GM12864 (cell line): ENCODE results near the gene ZNF613.

Experiments
- DNase-seq: peaks from one replicate; pipeline ENCODE4 v3.0.0-alpha.2; 2011; ENCODE audit warnings: low read depth
- H3K4me3 ChIP-seq: 2 replicates; pipeline ENCODE4 v1.5.1; 2011; ENCODE audit warnings: mild to moderate bottlenecking, low read depth, low read length, control low read depth
- TF ChIP-seq, protein P1 (sequence below): IDR thresholded peaks from 2 replicates; pipeline ENCODE4 v1.5.1; 2011; ENCODE audit warnings: low read depth, mild to moderate bottlenecking, moderate library complexity, low read length, control low read depth, inconsistent platforms; ENCODE audit errors: missing control alignments

The ZNF613 gene

DNA sequence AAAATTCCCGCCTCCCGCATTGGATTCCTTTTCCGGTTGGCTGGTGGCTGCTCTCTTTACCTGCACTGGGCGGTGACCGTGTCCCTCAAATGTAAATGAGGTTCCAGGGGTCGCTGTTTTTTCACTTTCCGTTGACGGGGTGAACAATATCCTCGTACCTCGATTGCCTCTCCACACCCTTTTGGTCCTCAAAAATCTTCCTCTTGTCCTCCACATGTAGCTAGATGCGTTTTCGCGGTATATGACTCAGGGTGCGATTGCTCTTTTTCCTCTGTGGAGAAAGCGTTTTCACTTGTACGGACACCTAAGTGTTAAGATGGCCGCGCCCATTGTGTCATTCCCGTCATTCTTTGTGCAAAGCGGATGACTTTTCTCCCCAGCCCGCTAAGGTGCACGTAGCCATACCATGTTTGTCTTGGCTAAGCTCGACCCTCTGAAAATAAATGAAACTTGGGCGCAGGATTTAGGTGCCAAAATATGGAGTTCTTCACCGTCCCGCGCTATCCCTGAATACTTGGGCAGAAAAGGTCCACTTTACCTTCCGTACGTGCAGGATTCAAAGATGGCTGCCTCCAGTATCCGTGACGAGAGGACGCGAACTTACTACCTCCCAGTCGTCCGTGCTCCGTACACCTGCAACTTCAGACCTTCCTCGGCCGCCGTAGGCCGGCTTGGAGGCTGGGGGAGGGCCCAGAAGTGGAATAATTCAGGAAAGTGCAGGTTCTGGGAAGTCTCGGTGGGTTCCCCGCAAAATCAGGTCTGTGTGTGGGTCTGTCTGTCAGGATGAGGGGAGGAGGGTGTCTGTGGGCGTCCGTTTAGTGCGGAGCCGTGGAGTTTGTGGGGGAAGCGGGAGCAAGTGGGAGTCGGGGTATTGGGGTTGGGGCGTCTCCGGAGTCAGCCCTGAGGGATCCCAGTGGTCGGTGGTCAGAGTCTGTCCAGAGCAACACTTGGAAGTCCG is at the start of gene ZNF613:
Gene ZNF613, plus strand, starts transcription at position 689 of the 958 bp plus-strand sequence. CDS start 8,749 bp downstream, outside the sequence.
- DNase-seq, result peak; percentile 93
- peak within 1 kb of the TSS; percentile 64 for H3K4me3 ChIP-seq
- TF ChIP-seq, protein P1, sequence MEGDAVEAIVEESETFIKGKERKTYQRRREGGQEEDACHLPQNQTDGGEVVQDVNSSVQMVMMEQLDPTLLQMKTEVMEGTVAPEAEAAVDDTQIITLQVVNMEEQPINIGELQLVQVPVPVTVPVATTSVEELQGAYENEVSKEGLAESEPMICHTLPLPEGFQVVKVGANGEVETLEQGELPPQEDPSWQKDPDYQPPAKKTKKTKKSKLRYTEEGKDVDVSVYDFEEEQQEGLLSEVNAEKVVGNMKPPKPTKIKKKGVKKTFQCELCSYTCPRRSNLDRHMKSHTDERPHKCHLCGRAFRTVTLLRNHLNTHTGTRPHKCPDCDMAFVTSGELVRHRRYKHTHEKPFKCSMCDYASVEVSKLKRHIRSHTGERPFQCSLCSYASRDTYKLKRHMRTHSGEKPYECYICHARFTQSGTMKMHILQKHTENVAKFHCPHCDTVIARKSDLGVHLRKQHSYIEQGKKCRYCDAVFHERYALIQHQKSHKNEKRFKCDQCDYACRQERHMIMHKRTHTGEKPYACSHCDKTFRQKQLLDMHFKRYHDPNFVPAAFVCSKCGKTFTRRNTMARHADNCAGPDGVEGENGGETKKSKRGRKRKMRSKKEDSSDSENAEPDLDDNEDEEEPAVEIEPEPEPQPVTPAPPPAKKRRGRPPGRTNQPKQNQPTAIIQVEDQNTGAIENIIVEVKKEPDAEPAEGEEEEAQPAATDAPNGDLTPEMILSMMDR, result peak; percentile 25

DNA sequence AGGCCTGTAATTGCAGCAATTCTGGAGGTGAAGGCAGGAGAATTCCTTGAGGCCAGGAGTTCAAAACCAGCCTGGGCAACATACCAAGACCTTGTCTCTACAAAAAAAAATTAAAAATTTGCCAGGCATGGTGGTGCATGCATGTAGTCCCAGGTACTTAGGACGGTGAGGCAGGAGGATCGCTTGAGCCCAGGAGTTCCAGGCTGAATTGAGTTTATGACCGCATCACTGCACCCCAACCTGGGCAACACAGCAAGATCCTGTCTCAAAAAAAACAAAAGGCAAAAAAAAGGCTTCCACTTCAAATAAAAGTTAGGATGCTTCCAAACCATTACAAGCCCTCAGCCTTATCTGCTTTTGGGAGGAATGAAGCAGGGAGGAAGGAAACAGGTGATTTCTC is 44.8 kb upstream of the ZNF613 start:
- TF ChIP-seq, protein P1, result no peak
- no peak overlapping the region for H3K4me3 ChIP-seq
- DNase-seq, result no peak

DNA sequence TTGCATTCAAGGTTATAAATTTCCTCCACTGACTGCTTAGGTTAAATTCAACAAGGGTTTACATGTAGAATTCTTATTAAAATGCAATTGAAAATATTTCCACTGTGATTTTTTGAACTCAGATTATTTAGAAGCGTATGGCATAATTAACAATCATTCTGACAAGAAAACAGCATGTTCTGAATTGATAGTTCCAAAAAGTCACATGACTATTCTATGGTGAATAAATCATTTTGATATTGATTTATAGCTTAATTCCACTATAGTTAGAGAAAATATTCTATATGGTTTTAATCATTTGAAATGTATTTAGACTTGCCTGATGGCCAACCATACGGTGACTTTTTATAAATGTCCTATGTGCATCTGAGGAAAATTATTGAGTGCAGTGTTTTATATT is 42.6 kb upstream of the ZNF613 start:
- DNase-seq, result no peak
- no peak overlapping the region for H3K4me3 ChIP-seq
- TF ChIP-seq, protein P1, result no peak

DNA sequence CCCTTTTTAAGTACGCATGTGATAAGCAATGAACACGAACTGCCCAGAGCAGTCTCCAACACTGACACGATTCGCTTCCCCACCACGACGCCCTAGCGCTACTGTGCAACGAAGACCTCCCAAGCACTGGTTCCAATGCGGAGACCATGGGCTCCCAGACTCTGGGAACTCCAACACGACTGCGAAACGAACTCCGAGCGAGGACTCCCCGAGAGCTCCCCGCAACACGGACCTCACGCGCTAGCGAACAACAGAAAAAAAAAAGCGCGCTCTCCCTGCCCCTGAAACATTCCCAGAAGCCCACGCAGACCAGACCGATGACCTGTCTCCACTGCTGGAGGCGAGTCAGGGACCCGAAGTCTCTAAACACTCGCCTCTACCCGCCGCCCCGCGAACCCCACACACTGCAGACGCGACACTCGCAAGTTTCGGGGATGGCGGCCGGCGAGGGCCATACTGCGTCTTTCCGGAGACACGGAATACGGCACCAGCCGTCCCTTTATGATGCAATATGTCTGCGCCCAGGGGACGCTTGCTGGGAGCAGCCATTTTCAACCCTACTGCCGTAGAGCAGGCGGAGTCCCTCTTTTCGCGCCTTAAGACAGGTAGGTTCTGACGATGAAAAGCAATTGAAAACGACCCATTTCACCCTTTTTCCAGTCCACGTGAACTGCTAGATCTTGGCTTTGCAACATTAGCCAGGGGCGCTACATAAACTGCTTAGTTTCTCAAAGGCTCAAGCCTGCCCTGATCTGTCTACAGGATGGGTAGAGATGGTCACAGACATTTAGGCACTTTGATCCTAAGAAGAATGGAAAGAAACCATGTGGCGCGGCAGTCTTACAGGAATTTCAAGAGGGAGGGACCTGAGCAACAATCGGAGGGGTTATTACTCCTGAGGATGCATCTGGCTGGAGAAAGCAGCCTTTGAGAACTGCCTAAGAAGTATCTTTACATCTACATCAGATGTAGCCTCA is 39.5 kb upstream of the ZNF613 start, which contains the start of gene ZNF577:
Gene ZNF577, minus strand, starts transcription at position 430 of the 977 bp plus-strand sequence. CDS start 7,569 bp downstream, outside the sequence.
- TF ChIP-seq, protein P1, result no peak
- H3K4me3 ChIP-seq, result no peak within 1 kb of the TSS
- no peak for DNase-seq

DNA sequence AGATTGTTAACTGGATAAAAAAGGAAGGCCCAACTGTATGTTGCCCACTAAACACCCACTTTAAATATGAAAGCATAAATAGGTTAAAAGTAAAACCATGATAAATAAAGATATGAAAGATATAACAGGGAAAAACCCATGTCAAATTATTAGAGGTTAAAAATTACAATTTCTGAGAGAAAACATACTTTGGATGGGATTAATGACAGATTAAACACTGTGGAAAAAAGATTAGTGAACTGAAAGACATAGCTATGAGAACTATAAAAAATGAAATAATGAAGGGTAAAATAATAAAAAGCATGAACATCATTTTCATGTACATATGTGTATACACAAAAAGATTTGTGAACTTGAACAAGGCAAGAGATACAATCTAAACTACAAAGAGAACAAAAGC is 37.3 kb upstream of the ZNF613 start:
- no peak for DNase-seq
- TF ChIP-seq, protein P1, result no peak

DNA sequence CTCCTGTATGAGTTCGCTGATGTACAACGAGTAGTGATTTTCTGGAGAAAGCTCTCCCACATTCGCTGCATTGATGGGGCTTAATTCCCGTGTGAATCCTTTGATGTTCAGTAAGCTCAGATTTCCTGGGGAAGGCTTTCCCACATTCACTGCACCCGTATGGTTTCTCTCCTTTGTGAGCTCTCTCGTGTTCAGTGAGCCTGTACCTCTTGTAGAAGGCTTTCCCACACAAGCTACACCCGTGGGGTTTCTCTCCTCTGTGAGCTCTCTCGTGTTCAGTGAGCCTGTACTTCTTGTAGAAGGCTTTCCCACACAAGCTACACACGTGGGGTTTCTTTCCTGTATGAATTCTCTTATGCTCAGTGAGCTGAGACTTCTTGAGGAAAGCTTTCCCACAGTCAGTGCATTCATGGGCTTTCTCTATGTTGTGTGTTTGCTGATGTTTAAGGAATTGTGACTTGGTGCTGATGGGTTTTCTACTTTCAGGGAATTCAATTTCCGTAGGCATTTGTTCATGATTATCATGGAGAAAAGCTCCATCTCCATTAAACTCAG is 36.0 kb upstream of the ZNF613 start:
- H3K4me3 ChIP-seq, result no peak overlapping the region
- DNase-seq, result no peak

More for the DNA sequence above, 37.3 kb upstream of the ZNF613 start:
- H3K4me3 ChIP-seq, result no peak overlapping the region

More for the DNA sequence above, 36.0 kb upstream of the ZNF613 start:
- TF ChIP-seq, protein P1, result no peak
